GM23338 (cell line): ENCODE data around the gene TMEM229A. TPM values are rescaled to one million over a fixed set of nuclear protein-coding genes. Genes with fewer than 3 reads are reported as not detected.

Source experiments
- ATAC-seq: fragments of 200-7000 bp; cut with Tn5 transposase; 3 replicates; pipeline ENCODE4 v1.9.1; 2020
- DNase-seq: peaks from one replicate; pipeline ENCODE4 v3.0.0-alpha.2; 2015; ENCODE audit warnings: low spot score
- H2AFZ ChIP-seq: fragments of 200-600 bp; sonication (generic); 2 replicates; pipeline ENCODE4 v1.8.0; 2016; ENCODE audit warnings: antibody characterized with exemption, mild to moderate bottlenecking, moderate library complexity
- H3F3A ChIP-seq: fragments of 200-600 bp; sonication (generic); replicated peaks from 2 replicates; pipeline ENCODE4 v1.8.0; 2017; ENCODE audit warnings: antibody characterized with exemption, mixed run types, low read depth
- H3K27ac ChIP-seq: fragments of 200-600 bp; sonication (generic); 2 replicates; pipeline ENCODE4 v1.6.1; 2016; ENCODE audit warnings: low read depth
- H3K27me3 ChIP-seq: fragments of 200-600 bp; sonication (generic); 2 replicates; pipeline ENCODE4 v1.8.0; 2016; ENCODE audit warnings: mild to moderate bottlenecking, mixed run types, moderate library complexity; ENCODE audit not compliant: insufficient read depth
- H3K36me3 ChIP-seq: fragments of 200-600 bp; sonication (generic); 2 replicates; pipeline ENCODE4 v1.8.0; 2016; ENCODE audit warnings: mild to moderate bottlenecking; ENCODE audit not compliant: insufficient read depth
- H3K4me1 ChIP-seq: fragments of 200-600 bp; sonication (generic); 2 replicates; pipeline ENCODE4 v1.8.0; 2016; ENCODE audit warnings: mild to moderate bottlenecking, moderate library complexity; ENCODE audit not compliant: insufficient read depth
- H3K4me2 ChIP-seq: fragments of 200-600 bp; sonication (generic); 2 replicates; pipeline ENCODE4 v1.7.1; 2017; ENCODE audit warnings: mixed run types
- H3K4me3 ChIP-seq: fragments of 200-600 bp; sonication (generic); 2 replicates; pipeline ENCODE4 v1.6.1; 2016; ENCODE audit warnings: mixed run types
- H3K79me2 ChIP-seq: fragments of 200-600 bp; sonication (generic); replicated peaks from 2 replicates; pipeline ENCODE4 v1.8.0; 2017; ENCODE audit warnings: mild to moderate bottlenecking; ENCODE audit not compliant: insufficient read depth
- H3K9me2 ChIP-seq: fragments of 200-600 bp; sonication (generic); 2 replicates; pipeline ENCODE4 v1.8.0; 2017; ENCODE audit not compliant: insufficient read depth
- H4K20me1 ChIP-seq: fragments of 200-600 bp; sonication (generic); replicated peaks from 2 replicates; pipeline ENCODE4 v1.8.0; 2017; ENCODE audit warnings: mild to moderate bottlenecking; ENCODE audit not compliant: insufficient read depth
- H3K27ac Mint-ChIP-seq: 2 replicates; pipeline ENCODE4 v1.8.0; 2020; ENCODE audit warnings: inconsistent platforms, mild to moderate bottlenecking, moderate library complexity, mixed read lengths
- H3K27me3 Mint-ChIP-seq: 3 replicates; pipeline ENCODE4 v1.8.0; 2022; ENCODE audit warnings: low read depth, mild to moderate bottlenecking, moderate library complexity, mixed read lengths, inconsistent platforms; ENCODE audit not compliant: insufficient read depth, poor library complexity
- H3K36me3 Mint-ChIP-seq: 3 replicates; pipeline ENCODE4 v1.8.0; 2021; ENCODE audit warnings: low read depth, mild to moderate bottlenecking, inconsistent platforms, moderate library complexity, mixed read lengths
- H3K4me1 Mint-ChIP-seq: 3 replicates; pipeline ENCODE4 v1.8.0; 2020; ENCODE audit warnings: mild to moderate bottlenecking, inconsistent platforms, mixed read lengths
- H3K4me3 Mint-ChIP-seq: 3 replicates; pipeline ENCODE4 v1.8.0; 2021; ENCODE audit warnings: moderate library complexity, mild to moderate bottlenecking, inconsistent platforms, mixed read lengths
- H3K9me3 Mint-ChIP-seq: 3 replicates; pipeline ENCODE4 v1.8.0; 2020; ENCODE audit warnings: moderate library complexity, mild to moderate bottlenecking, inconsistent platforms, mixed read lengths
- CREB1 ChIP-seq: fragments of 250-450 bp; sonication (Bioruptor Pico); IDR thresholded peaks from 2 replicates; pipeline ENCODE4 v1.5.0; 2020; ENCODE audit warnings: low read depth, mild to moderate bottlenecking, moderate library complexity
- EZH2phosphoT487 ChIP-seq: fragments of 200-600 bp; sonication (generic); IDR thresholded peaks from one replicate; pipeline ENCODE4 v1.8.1; 2018; ENCODE audit warnings: antibody characterized with exemption; ENCODE audit not compliant: unreplicated experiment
- STAT1 ChIP-seq: IDR thresholded peaks from one replicate; pipeline ENCODE4 v1.6.1; 2016; ENCODE audit warnings: antibody characterized with exemption; ENCODE audit not compliant: unreplicated experiment
- ZNF114 ChIP-seq: fragments of 250-450 bp; sonication (Bioruptor Pico); IDR thresholded peaks from 2 replicates; pipeline ENCODE4 v1.5.0; 2020; ENCODE audit warnings: mild to moderate bottlenecking, moderate library complexity
- ZNF331 ChIP-seq: fragments of 250-450 bp; sonication (Bioruptor Pico); IDR thresholded peaks from 2 replicates; pipeline ENCODE4 v1.5.0; 2020; ENCODE audit warnings: low read depth, mild to moderate bottlenecking, moderate library complexity
- ZNF462 ChIP-seq: fragments of 250-450 bp; sonication (Bioruptor Pico); IDR thresholded peaks from 2 replicates; pipeline ENCODE4 v1.5.0; 2020; ENCODE audit warnings: mild to moderate bottlenecking, moderate library complexity
- polyA plus RNA-seq: library from polyadenylated mRNA; unstranded; fragments of >200 nt; fragmentation: Nextera tagmentation; extraction: Ambion mirVana; gene quantifications from 2 replicates; pipeline ENCODE4 v1.2.1, GENCODE V29; 2016
- total RNA-seq: library from RNA; depleted of rRNA; stranded (reverse); fragments of >200 nt; shearing (Covaris generic); gene quantifications from 2 replicates; pipeline ENCODE4 v1.2.3, GENCODE V29; 2014
- TF ChIP-seq, protein P1 (sequence below): IDR thresholded peaks from one replicate; pipeline ENCODE4 v1.6.1; 2018; ENCODE audit warnings: antibody characterized with exemption; ENCODE audit not compliant: unreplicated experiment

Gene TMEM229A
- total and polyA plus RNA-seq, 2 experiments from 2014 or later: 0.63 to 0.80 TPM

DNA sequence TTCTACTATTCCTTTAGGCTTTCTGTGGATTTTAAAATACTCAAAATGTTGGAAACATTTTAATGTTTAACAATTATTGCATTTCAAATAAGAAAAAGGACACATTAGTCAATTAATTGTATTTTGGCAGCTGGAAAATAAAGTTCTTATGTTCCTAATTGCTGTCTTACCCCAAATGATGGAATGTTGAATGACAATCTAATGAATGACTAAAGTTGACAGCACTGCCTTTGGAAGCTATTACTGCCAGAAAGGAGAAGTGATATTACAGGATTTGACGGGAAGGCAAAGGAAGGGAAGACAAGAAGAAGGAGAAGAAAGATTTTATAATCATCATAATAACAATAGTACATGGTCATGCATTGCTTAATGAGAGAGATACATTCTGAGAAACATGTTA is 23.4 kb upstream of the TMEM229A start (continued):
- no peak for TF ChIP-seq ZNF462 (CRISPR knock-in tag)
- TF ChIP-seq ZNF331 (CRISPR knock-in tag): no peak

DNA sequence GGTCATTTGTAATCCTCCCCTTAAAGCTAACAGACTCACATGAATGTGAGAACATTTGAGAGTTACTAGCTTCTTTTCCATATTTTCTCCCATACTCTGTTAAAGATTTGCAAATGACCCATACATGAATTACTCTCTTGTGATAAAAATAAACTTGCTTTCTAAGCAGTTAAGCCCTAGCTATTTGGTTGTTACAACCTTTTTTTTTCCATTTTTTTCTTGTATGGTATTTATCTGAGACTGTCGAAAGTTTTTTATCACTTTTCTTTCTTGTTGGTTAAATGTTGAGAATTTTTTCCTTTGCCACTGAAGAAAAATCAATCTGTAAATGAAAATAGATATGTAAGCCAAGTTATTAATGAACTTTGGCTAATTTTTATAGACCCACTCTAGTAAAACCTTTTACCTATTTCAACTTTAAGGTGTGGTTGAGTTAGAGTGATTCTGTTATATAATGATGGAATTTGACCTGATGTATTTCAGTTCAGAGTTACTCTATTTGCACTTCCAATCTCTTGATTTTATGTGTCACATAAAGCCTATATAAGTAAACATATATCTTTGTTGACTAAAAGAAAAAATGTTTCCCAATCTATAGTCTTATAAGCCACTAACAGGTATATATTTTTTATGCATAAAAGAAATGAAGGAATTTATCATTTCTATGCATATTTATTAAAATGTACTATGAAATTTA is 19.0 kb upstream of the TMEM229A start:
- Histone ChIP-seq H3K79me2 (no peaks in the 10 kb centered on the region), H3K4me1 (no peaks in the 10 kb centered on the region), H3K27me3 (no peaks in the 10 kb centered on the region), H3K9me2 (no peaks in the 10 kb centered on the region), H3K27ac (no peak overlapping the region), H3K4me3 (no peak overlapping the region), H3K36me3 (no peaks in the 10 kb centered on the region), H4K20me1 (no peaks in the 10 kb centered on the region), H2AFZ (no peak overlapping the region), H3K4me2 (no peak overlapping the region), H3F3A (no peaks in the 10 kb centered on the region)
- DNase-seq: no peak
- H3K36me3 Mint-ChIP-seq: no peaks in the 10 kb centered on the region
- H3K27ac Mint-ChIP-seq: no peak overlapping the region
- H3K4me3 Mint-ChIP-seq: no peak overlapping the region
- H3K9me3 Mint-ChIP-seq: no peaks in the 10 kb centered on the region
- no peak for ATAC-seq
- no peaks in the 10 kb centered on the region for H3K27me3 Mint-ChIP-seq
- no peaks in the 10 kb centered on the region for H3K4me1 Mint-ChIP-seq
- TF ChIP-seq EZH2phosphoT487 (no peak), STAT1 (no peak), ZNF114 (CRISPR knock-in tag) (no peak), CREB1 (CRISPR knock-in tag) (no peak)
- TF ChIP-seq, protein P1, sequence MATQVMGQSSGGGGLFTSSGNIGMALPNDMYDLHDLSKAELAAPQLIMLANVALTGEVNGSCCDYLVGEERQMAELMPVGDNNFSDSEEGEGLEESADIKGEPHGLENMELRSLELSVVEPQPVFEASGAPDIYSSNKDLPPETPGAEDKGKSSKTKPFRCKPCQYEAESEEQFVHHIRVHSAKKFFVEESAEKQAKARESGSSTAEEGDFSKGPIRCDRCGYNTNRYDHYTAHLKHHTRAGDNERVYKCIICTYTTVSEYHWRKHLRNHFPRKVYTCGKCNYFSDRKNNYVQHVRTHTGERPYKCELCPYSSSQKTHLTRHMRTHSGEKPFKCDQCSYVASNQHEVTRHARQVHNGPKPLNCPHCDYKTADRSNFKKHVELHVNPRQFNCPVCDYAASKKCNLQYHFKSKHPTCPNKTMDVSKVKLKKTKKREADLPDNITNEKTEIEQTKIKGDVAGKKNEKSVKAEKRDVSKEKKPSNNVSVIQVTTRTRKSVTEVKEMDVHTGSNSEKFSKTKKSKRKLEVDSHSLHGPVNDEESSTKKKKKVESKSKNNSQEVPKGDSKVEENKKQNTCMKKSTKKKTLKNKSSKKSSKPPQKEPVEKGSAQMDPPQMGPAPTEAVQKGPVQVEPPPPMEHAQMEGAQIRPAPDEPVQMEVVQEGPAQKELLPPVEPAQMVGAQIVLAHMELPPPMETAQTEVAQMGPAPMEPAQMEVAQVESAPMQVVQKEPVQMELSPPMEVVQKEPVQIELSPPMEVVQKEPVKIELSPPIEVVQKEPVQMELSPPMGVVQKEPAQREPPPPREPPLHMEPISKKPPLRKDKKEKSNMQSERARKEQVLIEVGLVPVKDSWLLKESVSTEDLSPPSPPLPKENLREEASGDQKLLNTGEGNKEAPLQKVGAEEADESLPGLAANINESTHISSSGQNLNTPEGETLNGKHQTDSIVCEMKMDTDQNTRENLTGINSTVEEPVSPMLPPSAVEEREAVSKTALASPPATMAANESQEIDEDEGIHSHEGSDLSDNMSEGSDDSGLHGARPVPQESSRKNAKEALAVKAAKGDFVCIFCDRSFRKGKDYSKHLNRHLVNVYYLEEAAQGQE: no peak
